ENCODE measurements around the gene HIVEP2.

DNA sequence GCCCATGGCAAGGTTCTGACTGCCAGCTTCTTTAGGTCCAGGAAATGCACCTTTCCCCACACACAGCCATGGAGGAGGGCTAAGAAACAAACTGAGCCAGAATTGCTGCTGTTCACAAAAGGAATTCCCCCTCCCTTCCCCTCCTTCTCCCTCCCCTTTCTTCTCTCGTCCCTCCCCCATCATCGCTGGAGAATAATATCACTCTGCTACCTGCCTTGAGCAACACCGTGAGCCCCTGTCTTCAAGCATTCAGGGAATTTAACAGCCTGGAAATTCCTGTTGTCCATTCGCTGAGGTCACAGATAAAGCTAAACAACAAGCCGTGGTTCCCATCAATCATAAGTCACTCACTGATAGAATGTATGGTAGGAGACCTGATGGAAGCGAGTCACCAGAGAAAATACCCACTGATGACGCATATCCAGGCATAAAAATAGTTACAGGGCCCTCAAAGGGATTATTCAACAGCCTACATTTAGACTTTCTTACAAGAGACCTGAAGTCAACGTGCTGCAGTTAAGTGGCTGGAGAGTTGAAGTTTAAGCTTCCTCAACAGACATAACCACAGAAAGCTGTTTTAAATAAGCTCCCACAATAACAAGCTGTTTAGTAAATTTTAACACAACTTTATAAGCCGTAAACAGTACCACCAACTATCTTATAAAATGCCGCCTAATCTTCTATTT lies 59.7 kb downstream of the HIVEP2 start:
- TF ChIP-seq, protein P1, sequence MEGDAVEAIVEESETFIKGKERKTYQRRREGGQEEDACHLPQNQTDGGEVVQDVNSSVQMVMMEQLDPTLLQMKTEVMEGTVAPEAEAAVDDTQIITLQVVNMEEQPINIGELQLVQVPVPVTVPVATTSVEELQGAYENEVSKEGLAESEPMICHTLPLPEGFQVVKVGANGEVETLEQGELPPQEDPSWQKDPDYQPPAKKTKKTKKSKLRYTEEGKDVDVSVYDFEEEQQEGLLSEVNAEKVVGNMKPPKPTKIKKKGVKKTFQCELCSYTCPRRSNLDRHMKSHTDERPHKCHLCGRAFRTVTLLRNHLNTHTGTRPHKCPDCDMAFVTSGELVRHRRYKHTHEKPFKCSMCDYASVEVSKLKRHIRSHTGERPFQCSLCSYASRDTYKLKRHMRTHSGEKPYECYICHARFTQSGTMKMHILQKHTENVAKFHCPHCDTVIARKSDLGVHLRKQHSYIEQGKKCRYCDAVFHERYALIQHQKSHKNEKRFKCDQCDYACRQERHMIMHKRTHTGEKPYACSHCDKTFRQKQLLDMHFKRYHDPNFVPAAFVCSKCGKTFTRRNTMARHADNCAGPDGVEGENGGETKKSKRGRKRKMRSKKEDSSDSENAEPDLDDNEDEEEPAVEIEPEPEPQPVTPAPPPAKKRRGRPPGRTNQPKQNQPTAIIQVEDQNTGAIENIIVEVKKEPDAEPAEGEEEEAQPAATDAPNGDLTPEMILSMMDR (IDR thresholded peaks at IDR 0.05; ENCODE audit: insufficient read depth, low read length): no peak
- TF ChIP-seq GABPA (IDR thresholded peaks at IDR 0.05; ENCODE audit: low read depth): no peak
- TF ChIP-seq POLR2AphosphoS5 (IDR thresholded peaks at IDR 0.05; ENCODE audit: low read depth): no peak

Data from HL-60 (cell line).